ENCODE data around the gene DDC.
"Not testable (repeated sequence)": the region's sequence is repeated elsewhere in the genome, so short reads cannot be mapped to it uniquely, and the experiment has no call there.

The DDC gene

GRCh38 chr7:50479743-50480517, 85.3 kb downstream of the DDC start:
- peak; percentile 54 for DNase-seq

DNA sequence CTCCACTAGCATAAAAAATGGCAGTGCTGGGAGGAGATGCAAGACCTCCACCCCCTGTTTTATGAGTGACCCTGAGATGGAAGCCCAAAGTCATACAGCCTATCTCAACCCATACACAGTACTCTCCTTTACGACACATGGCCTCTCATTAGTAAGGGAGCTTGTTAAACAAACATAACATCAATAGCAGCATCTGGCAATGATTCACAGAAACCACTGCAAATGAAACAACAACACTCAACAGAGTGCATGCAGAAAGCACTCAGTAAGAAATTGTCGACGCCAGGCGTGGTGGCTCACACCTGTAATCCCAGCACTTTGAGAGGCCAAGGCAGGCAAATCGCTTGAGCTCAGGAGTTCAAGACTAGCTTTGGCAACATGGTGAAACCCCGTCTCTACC, 87.6 kb downstream of the DDC start:
- no peak for DNase-seq

- DNase-seq, result no peak
Measured at GRCh38 chr7:50476953-50477625, 88.1 kb downstream of the DDC start.

GRCh38 chr7:50475340-50475739, 89.9 kb downstream of the DDC start:
- no peak for DNase-seq

- DNase-seq, result no peak
Measured at GRCh38 chr7:50474382-50475160, 90.6 kb downstream of the DDC start.

- DNase-seq, result no peak
Measured at GRCh38 chr7:50473531-50473930, 91.7 kb downstream of the DDC start.

GRCh38 chr7:50472427-50472826, 92.8 kb downstream of the DDC start:
- no peak for DNase-seq

DNA sequence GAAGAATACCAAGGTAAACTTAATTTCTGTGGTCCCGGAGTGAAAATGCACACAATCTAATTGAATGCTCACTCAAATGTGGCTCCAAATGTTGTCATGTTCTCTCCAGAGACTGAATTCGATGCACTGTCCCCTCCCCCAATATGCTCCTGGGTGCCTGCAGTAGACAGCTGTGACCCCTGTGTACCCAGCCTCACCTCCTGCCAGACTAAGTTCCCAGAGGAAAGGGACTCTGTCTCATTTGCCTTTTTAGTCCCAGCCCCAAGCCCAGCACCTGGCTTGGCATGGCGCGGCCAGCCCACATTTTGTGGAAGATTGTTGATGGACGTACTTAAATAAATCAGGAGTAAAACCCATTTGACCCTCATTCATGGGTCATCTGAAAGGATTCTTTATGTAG, 93.2 kb downstream of the DDC start:
- DNase-seq, result no peak

DNA sequence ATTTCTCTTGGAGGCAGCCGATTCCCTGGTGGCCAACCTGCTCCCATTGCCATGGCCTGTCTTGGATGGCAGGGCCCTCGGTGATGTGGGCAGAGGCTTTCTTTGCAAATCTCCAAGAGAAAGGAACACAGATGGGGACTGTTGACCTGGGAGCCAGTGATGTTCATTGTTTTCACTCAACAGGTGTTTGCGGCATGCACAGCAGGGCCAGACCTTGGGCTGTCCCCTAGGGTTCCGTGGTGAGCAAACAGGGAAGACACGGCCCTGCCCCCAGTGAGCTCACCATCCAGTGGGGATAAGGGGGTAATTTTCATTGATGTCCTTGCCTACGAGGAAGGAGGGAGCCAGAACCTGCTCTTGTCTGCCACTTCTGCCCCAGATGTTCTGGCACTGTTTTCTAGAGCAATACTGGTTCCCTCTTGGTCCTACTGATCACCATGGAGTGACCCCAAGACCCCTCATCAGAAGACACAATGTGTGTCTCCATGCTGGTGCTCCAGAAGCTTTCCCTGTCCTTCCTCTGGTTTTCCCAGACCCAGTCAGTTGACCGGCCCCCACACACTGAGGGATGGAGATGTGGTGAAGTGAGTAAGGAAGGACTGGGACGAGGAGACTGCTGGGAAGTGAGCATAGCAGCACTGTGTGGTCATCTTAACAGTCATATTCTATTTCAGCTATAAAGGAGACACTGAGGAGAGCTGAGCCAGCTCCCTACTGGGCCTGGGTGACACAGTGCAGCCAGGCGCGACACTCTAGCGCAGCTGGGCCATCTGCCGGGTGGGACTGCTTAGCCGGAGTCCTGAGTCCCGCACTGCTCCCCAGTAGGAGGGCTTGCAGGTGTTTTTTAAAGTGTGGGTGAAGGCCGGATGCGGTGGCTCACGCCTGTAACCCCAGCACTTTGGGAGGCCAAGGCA, 94.7 kb downstream of the DDC start:
- DNase-seq, result no peak

DNA sequence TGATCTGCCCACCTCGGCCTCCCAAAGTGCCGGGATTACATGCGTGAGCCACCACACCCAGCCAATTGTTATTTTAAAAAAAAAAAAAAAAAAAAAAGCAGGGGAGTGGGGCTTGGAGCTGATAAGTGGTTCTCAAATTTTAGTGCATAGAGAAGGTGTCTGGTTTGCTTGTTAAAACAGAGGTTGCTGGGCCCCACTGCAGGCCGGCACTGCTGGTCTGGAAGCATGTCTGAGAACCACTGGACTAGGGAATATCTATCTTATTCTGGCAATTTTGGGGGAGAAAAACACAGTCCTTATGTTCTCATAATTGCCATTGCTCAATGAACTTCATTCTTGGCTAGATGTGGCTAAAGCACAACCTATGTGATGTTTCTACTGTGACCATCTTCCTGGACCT, 96.0 kb downstream of the DDC start:
- no peak for DNase-seq

- no peak for DNase-seq
Measured at GRCh38 chr7:50467817-50468610, 97.2 kb downstream of the DDC start.

DNA sequence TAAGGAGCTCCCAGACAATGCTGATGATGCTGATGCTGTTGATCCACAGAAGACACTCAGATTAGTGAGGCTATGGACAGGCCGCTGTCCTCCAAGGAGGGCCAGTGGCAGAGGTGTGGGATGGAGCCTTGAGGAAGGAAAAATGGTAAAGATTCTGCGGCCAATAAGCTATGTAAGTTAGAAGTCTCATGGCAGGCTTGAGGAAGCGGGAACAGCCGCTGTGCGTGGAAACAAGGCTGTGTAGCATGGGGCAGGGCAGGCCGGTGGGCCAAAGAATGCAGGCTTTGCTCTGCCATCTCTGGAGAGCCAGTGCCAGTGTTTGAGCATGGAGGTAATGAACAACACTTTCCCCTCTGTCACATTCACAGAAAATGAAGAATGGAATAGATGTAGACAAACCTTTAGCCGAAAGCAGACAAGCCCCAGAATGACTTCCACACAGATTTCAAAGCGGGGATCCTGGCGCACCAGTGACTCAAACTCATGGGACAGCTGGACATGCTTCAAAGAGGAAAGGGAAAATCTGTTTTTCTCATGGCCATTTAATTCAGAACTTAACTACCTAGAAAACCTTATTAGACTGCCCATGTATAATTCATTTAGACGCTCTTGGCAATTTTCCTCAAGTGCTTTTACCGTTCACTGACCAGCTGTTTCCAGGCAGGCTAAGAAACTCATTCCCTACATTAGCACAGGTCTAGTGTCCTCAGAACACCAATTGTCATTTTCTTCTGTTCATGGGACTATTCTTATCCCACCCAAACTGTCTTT, 98.2 kb downstream of the DDC start:
- DNase-seq, result no peak

DNA sequence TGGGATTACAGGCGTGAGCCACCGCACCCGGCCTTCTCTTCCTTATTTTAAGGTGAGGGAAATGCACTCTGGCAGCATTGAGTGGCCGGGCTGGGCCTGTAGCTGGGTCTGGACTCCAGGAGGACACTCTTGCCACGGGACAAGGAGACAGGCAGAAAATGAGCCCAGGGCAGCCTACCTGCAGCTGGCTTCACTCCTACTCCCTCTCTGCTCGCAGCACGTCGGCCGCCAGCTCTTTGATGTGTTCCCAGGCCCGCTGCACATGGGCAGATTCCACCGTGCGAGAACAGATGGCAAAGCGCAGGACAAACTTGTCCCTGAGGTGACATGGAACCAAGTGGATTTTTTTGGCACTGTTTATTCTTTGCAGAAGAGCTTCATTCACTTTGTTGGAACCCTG, 102.2 kb downstream of the DDC start:
- no peak for DNase-seq

GRCh38 chr7:50462361-50462760, 102.8 kb downstream of the DDC start:
- no peak for DNase-seq

GRCh38 chr7:50461695-50462094, 103.5 kb downstream of the DDC start:
- DNase-seq, result no peak

GRCh38 chr7:50459183-50459582, 106.0 kb downstream of the DDC start:
- not testable (repeated sequence) for DNase-seq

DNA sequence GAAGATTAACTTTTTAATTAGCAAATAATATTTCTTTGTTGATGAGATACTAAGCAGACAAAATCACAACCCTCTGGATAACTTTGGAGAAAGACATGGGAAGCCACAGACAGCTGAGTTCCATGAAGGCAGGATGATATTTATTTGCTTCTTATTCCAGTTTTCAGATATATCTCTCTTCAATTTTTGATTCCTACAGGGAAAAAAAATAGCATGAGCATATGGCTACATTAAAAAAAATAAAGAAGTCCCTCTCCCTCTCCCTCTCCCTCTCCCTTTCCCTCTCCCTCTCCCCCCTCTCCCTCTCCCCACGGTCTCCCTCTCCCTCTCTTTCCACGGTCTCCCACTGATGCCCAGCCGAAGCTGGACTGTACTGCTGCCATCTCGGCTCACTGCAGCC, 106.6 kb downstream of the DDC start:
- DNase-seq, result not testable (repeated sequence)

DNA sequence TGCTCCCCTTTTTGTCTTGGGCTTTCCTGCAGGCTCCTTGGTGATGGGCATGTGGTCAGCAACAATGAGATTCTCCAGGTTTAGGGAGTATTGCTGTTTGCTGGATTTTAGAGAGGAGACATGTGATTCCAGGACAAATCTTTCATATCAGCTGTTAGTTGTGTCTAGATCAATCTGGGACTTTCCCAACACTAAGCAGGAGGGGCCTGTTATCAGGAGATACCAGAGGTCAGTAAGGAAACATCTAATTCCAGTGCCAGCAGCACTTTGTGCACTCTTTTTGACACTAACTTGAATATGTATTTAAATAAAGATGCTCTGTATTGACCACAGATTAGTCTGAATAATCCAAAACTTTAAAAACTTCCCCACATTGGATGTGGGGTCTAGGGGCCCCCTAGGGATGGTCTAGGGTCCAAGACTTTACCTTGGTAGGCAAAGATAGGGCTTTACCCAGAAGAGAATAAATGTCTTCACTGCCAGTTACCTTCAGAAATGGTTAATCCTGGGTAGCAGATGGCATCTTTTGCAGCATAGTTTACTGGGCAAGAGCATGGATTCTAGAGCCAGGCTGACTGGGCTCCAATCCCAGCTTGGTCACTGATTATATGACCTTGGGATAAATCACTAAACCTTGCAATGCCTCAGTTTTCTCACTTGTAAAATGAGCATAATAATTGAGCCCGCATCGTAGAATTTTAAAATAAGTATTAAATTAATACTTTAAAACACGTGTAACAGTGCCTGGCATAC, 108.7 kb downstream of the DDC start:
- DNase-seq, result no peak

DNA sequence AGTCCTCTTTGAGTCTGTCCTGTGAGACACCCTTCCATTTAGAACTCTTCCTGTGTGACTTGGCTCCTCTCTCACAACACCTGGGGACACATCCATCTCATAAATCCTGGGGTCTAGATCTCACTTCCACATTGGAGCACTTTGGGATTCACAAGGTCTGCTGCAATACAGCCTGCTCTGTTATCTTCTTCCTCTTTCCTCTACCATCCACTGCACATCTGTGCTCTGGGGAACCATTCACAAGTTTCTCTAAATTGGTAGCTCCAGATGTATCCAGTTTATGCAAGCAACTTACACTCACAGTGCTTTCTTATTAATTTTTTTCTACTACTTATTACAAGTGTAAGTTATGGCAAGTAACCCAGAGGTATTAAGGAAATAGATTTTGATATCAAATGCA, 109.5 kb downstream of the DDC start:
- no peak for DNase-seq

- DNase-seq, result no peak
Measured at GRCh38 chr7:50454968-50455367, 110.2 kb downstream of the DDC start.
